K562 (cell line): Measurements from ENCODE around the gene MED29. TPM values are rescaled to one million over a fixed set of nuclear protein-coding genes. Genes with fewer than 3 reads are reported as not detected.
A peak's percentile ranks its signal among the peaks of the same experiment; 100 is the strongest.

Experiments
- BHLHE40 ChIP-seq: IDR thresholded peaks from 2 replicates; pipeline ENCODE4 v1.6.1; 2011; ENCODE audit warnings: low read length, improper control_type of control experiment
- CCNT2 ChIP-seq: IDR thresholded peaks from 2 replicates; pipeline ENCODE4 v1.6.1; 2011; ENCODE audit warnings: borderline replicate concordance, low read depth, mild to moderate bottlenecking, moderate library complexity, mixed read lengths, low read length; ENCODE audit not compliant: insufficient read length; ENCODE audit errors: extremely low read depth
- CEBPG ChIP-seq, 3 experiments: fragments of 200-800 bp in 1 of 3; sonication (Bioruptor generic) in 1 of 3; sonication (generic) in 1 of 3; formaldehyde crosslinking in 1 of 3; IDR thresholded peaks in 2 of 3; conservative IDR thresholded peaks in 1 of 3; 2 replicates each; pipeline versions ENCODE4 v1.6.1 to v1.8.0; 2016 to 2022; ENCODE audit warnings: missing compliant biosample characterization in 2 of 3, missing genetic modification characterization in 2 of 3, mild to moderate bottlenecking in 1 of 3, missing genetic modification reagents in 1 of 3
- CREB1 ChIP-seq, 2 experiments: sonication (generic) in 1 of 2; formaldehyde crosslinking in 1 of 2; IDR thresholded peaks; 2 replicates each; pipeline versions ENCODE4 v1.6.1 to v1.8.0; 2012 to 2022; ENCODE audit warnings: inconsistent platforms in 1 of 2, mild to moderate bottlenecking in 1 of 2, missing genetic modification reagents in 1 of 2, moderate library complexity in 1 of 2
- EGR1 ChIP-seq: fragments of 450-650 bp; conservative IDR thresholded peaks from 2 replicates; pipeline ENCODE4 v1.6.1; 2017; ENCODE audit warnings: mild to moderate bottlenecking
- GTF2F1 ChIP-seq: IDR thresholded peaks from 2 replicates; pipeline ENCODE4 v1.6.1; 2011; ENCODE audit warnings: low read depth, low read length, improper control_type of control experiment
- HNRNPK ChIP-seq: fragments of 200-400 bp; formaldehyde crosslinking; IDR thresholded peaks from one replicate; pipeline ENCODE4 v1.6.1; 2018; ENCODE audit warnings: mild to moderate bottlenecking, low read depth, low read length; ENCODE audit not compliant: poor library complexity, severe bottlenecking
- KDM2B ChIP-seq: fragments of 250-450 bp; sonication (Bioruptor Pico); IDR thresholded peaks from 2 replicates; pipeline ENCODE4 v1.8.0; 2021; ENCODE audit warnings: mild to moderate bottlenecking, moderate library complexity
- KDM4B ChIP-seq, 2 experiments: fragments of 450-650 bp in 1 of 2; sonication (generic) in 1 of 2; IDR thresholded peaks; 2 replicates each; pipeline ENCODE4 v1.6.1; 2016 to 2017; ENCODE audit warnings: borderline replicate concordance in 2 of 2, antibody characterized with exemption in 1 of 2, low read depth in 1 of 2, mild to moderate bottlenecking in 1 of 2
- POLR2A ChIP-seq: fragments of 450-650 bp; conservative IDR thresholded peaks from 2 replicates; pipeline ENCODE4 v1.6.1; 2016
- SLC30A9 ChIP-seq: fragments of 250-450 bp; sonication (Bioruptor Pico); IDR thresholded peaks from 2 replicates; pipeline ENCODE4 v1.8.0; 2022; ENCODE audit warnings: mild to moderate bottlenecking, moderate library complexity
- SMAD1 ChIP-seq: fragments of 150-350 bp; IDR thresholded peaks from 2 replicates; pipeline ENCODE4 v1.6.1; 2014; ENCODE audit warnings: low read length, low read depth; ENCODE audit not compliant: partially characterized antibody
- SMARCE1 ChIP-seq: fragments of 450-650 bp; IDR thresholded peaks from 2 replicates; pipeline ENCODE4 v1.7.1; 2016; ENCODE audit warnings: mild to moderate bottlenecking
- U2AF2 ChIP-seq: fragments of 200-400 bp; formaldehyde crosslinking; optimal IDR thresholded peaks from 2 replicates; pipeline ENCODE3; 2017; ENCODE audit warnings: low read depth, mild to moderate bottlenecking, low read length
- ZBTB17 ChIP-seq: fragments of 450-650 bp; formaldehyde crosslinking; IDR thresholded peaks from 2 replicates; pipeline ENCODE4 v1.4.0; 2020; ENCODE audit warnings: mild to moderate bottlenecking
- polyA plus RNA-seq, 8 experiments: library from polyadenylated mRNA; depleted of rRNA in 4 of 8; stranded (reverse) in 5 of 8; unstranded in 3 of 8; fragments of >200 nt; fragmentation: Nextera tagmentation in 2 of 8; fragmentation: Illumina TruSeq in 1 of 8; extraction: Ambion mirVana in 2 of 8; extraction: Trizol in 1 of 8; gene quantifications; 2 replicates each; pipeline versions ENCODE4 v1.2.1 to v1.2.3, GENCODE V29; 2011 to 2014; ENCODE audit warnings: inconsistent platforms in 1 of 8, missing spikeins in 1 of 8
- total RNA-seq, 7 experiments: library from RNA; depleted of rRNA in 6 of 7; stranded (reverse); fragments of >200 nt in 6 of 7; fragmentation: Illumina TruSeq in 2 of 7; extraction: Trizol in 2 of 7; gene quantifications; 2 replicates each; pipeline versions ENCODE4 v1.2.1 to v1.2.3, GENCODE V29; 2011 to 2021; ENCODE audit warnings: low replicate concordance in 1 of 7
- TF ChIP-seq, protein P1 (sequence below), 2 experiments: fragments of 150-350 bp in 1 of 2; IDR thresholded peaks; 2 replicates each; pipeline ENCODE4 v1.6.1; 2012 to 2016; ENCODE audit warnings: low read depth in 2 of 2, low read length in 2 of 2, mild to moderate bottlenecking in 1 of 2, moderate library complexity in 1 of 2
- TF ChIP-seq, protein P2 (sequence below): sonication (generic); formaldehyde crosslinking; IDR thresholded peaks from 2 replicates; pipeline ENCODE4 v1.8.0; 2022; ENCODE audit warnings: mild to moderate bottlenecking, missing genetic modification reagents
- TF ChIP-seq, protein P3 (sequence below): sonication (generic); formaldehyde crosslinking; IDR thresholded peaks from 2 replicates; pipeline ENCODE4 v1.9.0; 2022; ENCODE audit warnings: mild to moderate bottlenecking, missing genetic modification reagents
- TF ChIP-seq, protein P4 (sequence below): fragments of 250-450 bp; sonication (Bioruptor Pico); IDR thresholded peaks from 2 replicates; pipeline ENCODE4 v1.8.0; 2022; ENCODE audit warnings: inconsistent platforms, mild to moderate bottlenecking, moderate library complexity, borderline replicate concordance

The MED29 gene
- total and polyA plus RNA-seq, 9 of the 15 experiments (the other 6 are each of a cell fraction or from before 2014, with no cell fraction given), result 1.8 to 22.6 (median 12.4) TPM

DNA sequence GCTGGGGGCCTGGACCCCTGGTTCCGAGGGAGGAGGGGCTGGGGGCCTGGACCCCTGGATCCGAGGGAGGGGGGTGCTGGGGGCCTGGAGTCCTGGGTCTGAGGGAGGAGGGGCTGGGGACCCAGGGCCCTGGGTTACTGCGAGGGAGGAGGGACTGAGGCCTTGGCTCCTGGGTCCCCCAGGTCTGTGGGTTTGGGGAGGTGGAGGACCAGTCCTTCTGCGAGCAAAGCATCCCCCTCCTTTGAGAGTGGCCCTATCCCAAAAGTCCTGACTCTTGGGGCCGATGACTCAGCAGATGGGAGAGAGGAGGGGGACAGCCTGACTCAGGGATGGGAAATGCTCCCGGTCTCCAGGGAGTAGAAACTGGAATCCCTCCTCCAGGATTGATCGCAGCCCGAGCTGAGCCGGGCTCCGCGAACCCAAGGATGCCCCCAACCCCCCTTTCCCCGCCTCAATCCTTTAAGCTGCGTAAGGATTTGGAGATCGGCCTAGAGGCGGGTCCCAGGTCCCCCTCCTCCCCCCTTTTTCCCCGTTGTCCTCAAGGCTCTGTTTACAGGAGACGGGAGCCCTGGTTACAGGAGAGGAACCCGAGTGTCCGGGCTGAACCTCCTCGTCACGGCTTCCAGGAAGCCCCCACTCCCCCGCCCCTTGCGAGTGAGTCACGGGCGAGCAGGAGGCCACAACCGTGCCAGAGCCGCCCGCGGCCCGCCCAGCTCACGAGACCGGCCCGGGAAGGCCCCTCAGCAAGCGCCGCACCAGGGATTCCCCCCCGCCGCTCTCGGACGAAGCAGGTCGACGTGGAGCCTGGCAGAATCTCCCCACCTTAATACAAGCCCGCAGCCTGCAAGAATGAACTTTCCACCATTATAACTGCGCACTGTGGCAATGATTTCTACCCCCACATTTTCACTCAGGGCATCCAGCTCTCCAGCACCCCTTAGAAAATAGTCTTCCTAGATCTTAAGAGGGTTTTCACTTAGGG lies 12.4 kb downstream of the MED29 start (continued):
- TF ChIP-seq, protein P1, sequence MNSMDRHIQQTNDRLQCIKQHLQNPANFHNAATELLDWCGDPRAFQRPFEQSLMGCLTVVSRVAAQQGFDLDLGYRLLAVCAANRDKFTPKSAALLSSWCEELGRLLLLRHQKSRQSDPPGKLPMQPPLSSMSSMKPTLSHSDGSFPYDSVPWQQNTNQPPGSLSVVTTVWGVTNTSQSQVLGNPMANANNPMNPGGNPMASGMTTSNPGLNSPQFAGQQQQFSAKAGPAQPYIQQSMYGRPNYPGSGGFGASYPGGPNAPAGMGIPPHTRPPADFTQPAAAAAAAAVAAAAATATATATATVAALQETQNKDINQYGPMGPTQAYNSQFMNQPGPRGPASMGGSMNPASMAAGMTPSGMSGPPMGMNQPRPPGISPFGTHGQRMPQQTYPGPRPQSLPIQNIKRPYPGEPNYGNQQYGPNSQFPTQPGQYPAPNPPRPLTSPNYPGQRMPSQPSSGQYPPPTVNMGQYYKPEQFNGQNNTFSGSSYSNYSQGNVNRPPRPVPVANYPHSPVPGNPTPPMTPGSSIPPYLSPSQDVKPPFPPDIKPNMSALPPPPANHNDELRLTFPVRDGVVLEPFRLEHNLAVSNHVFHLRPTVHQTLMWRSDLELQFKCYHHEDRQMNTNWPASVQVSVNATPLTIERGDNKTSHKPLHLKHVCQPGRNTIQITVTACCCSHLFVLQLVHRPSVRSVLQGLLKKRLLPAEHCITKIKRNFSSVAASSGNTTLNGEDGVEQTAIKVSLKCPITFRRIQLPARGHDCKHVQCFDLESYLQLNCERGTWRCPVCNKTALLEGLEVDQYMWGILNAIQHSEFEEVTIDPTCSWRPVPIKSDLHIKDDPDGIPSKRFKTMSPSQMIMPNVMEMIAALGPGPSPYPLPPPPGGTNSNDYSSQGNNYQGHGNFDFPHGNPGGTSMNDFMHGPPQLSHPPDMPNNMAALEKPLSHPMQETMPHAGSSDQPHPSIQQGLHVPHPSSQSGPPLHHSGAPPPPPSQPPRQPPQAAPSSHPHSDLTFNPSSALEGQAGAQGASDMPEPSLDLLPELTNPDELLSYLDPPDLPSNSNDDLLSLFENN (IDR thresholded peaks at IDR 0.05; ENCODE audit: low read depth in 2 of 2, low read length in 2 of 2), result no peak
- TF ChIP-seq, protein P2, sequence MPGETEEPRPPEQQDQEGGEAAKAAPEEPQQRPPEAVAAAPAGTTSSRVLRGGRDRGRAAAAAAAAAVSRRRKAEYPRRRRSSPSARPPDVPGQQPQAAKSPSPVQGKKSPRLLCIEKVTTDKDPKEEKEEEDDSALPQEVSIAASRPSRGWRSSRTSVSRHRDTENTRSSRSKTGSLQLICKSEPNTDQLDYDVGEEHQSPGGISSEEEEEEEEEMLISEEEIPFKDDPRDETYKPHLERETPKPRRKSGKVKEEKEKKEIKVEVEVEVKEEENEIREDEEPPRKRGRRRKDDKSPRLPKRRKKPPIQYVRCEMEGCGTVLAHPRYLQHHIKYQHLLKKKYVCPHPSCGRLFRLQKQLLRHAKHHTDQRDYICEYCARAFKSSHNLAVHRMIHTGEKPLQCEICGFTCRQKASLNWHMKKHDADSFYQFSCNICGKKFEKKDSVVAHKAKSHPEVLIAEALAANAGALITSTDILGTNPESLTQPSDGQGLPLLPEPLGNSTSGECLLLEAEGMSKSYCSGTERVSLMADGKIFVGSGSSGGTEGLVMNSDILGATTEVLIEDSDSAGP (CRISPR knock-in tag), result no peak
- TF ChIP-seq KDM2B (CRISPR knock-in tag), result no peak
- TF ChIP-seq GTF2F1, result no peak
- TF ChIP-seq HNRNPK, result no peak
- peak in 1 of 2 experiments; percentile 49; a peak in 1 of 4 replicates for TF ChIP-seq KDM4B (IDR thresholded peaks at IDR 0.05; ENCODE audit: borderline replicate concordance in 2 of 2, low read depth in 1 of 2)
- TF ChIP-seq, protein P3, sequence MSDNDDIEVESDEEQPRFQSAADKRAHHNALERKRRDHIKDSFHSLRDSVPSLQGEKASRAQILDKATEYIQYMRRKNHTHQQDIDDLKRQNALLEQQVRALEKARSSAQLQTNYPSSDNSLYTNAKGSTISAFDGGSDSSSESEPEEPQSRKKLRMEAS (CRISPR knock-in tag), result peak; percentile 59
- peak; percentile 56; the same call in 1 of the 2 replicates for TF ChIP-seq EGR1
- TF ChIP-seq CREB1 (IDR thresholded peaks at IDR 0.05), result peak; percentile 64
- TF ChIP-seq CREB1 (CRISPR knock-in tag; IDR thresholded peaks at IDR 0.05), result peak; percentile 74
- TF ChIP-seq SLC30A9, result no peak
- peak; percentile 80 for TF ChIP-seq SMARCE1
- TF ChIP-seq, protein P4, sequence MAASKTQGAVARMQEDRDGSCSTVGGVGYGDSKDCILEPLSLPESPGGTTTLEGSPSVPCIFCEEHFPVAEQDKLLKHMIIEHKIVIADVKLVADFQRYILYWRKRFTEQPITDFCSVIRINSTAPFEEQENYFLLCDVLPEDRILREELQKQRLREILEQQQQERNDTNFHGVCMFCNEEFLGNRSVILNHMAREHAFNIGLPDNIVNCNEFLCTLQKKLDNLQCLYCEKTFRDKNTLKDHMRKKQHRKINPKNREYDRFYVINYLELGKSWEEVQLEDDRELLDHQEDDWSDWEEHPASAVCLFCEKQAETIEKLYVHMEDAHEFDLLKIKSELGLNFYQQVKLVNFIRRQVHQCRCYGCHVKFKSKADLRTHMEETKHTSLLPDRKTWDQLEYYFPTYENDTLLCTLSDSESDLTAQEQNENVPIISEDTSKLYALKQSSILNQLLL (CRISPR knock-in tag), result no peak
- TF ChIP-seq POLR2A, result peak; percentile 55; the same call in 1 of the 2 replicates
- no peak for TF ChIP-seq CEBPG (CRISPR knock-in tag; IDR thresholded peaks at IDR 0.05)
- TF ChIP-seq CEBPG (tag; conservative IDR thresholded peaks at IDR 0.05 in 1 of 2, IDR thresholded peaks at IDR 0.05 in 1 of 2), result no peak
- TF ChIP-seq CCNT2, result peak; percentile 98
- 0 out of 2 replicates have a peak, but pooled peaks have one; percentile 29 for TF ChIP-seq ZBTB17 (CRISPR knock-in tag)
- TF ChIP-seq SMAD1, result no peak
- peak; percentile 100 for TF ChIP-seq BHLHE40
- TF ChIP-seq U2AF2, result no peak
